Ishikawa (cell line): Measurements from ENCODE around the gene OTP.

Experiments used
- CEBPB ChIP-seq: IDR thresholded peaks from 2 replicates; pipeline ENCODE4 v1.6.1; 2012
- CREB1 ChIP-seq: IDR thresholded peaks from 2 replicates; pipeline ENCODE4 v1.6.1; 2012; ENCODE audit warnings: low read depth
- EGR1 ChIP-seq: IDR thresholded peaks from 2 replicates; pipeline ENCODE4 v1.6.1; 2012
- EP300 ChIP-seq: IDR thresholded peaks from 2 replicates; pipeline ENCODE4 v1.6.1; 2012; ENCODE audit warnings: borderline replicate concordance
- FOXM1 ChIP-seq: IDR thresholded peaks from 2 replicates; pipeline ENCODE4 v1.6.1; 2012; ENCODE audit warnings: low read depth, borderline replicate concordance
- NFIC ChIP-seq: IDR thresholded peaks from 2 replicates; pipeline ENCODE4 v1.6.1; 2012
- RAD21 ChIP-seq: IDR thresholded peaks from 2 replicates; pipeline ENCODE4 v1.6.1; 2012; ENCODE audit warnings: low read depth
- REST ChIP-seq: IDR thresholded peaks from 2 replicates; pipeline ENCODE4 v1.6.1; 2012; ENCODE audit warnings: low read depth, mild to moderate bottlenecking
- TAF1 ChIP-seq: IDR thresholded peaks from 2 replicates; pipeline ENCODE4 v1.6.1; 2012; ENCODE audit warnings: low read depth, mild to moderate bottlenecking
- TCF12 ChIP-seq: IDR thresholded peaks from 2 replicates; pipeline ENCODE4 v1.6.1; 2012; ENCODE audit warnings: low read depth
- TEAD4 ChIP-seq: IDR thresholded peaks from 2 replicates; pipeline ENCODE4 v1.6.1; 2012
- USF1 ChIP-seq: IDR thresholded peaks from 2 replicates; pipeline ENCODE4 v1.6.1; 2012
- YY1 ChIP-seq: IDR thresholded peaks from 2 replicates; pipeline ENCODE4 v1.6.1; 2012; ENCODE audit warnings: low read depth
- ZBTB7A ChIP-seq: IDR thresholded peaks from 2 replicates; pipeline ENCODE4 v1.6.1; 2012; ENCODE audit warnings: low read depth

The OTP gene

GRCh38 chr5:77640589-77641396 lies 2.3 kb upstream of the OTP start:
- no peak for TF ChIP-seq YY1
- no peak for TF ChIP-seq CREB1
- no peak for TF ChIP-seq TEAD4

GRCh38 chr5:77638763-77639671 lies 504 bp upstream of the OTP start:
- no peak for TF ChIP-seq NFIC
- TF ChIP-seq USF1, result no peak
- TF ChIP-seq CEBPB, result no peak
- TF ChIP-seq FOXM1, result no peak
- no peak for TF ChIP-seq REST

GRCh38 chr5:77637170-77637997 lies 1.1 kb downstream of the OTP start:
- TF ChIP-seq USF1, result no peak
- no peak for TF ChIP-seq REST
- no peak for TF ChIP-seq TAF1
- TF ChIP-seq NFIC, result no peak
- no peak for TF ChIP-seq CREB1
- TF ChIP-seq CEBPB, result no peak

- TF ChIP-seq NFIC, result no peak
- no peak for TF ChIP-seq TEAD4
- no peak for TF ChIP-seq EGR1
- TF ChIP-seq TCF12, result no peak
- TF ChIP-seq FOXM1, result no peak
- no peak for TF ChIP-seq TAF1
- no peak for TF ChIP-seq USF1
- TF ChIP-seq ZBTB7A, result no peak
- TF ChIP-seq EP300, result no peak
- TF ChIP-seq CREB1, result no peak
- TF ChIP-seq RAD21, result no peak
- no peak for TF ChIP-seq YY1
Measured at GRCh38 chr5:77636641-77637169, 1.8 kb downstream of the OTP start.

- TF ChIP-seq CEBPB (no peak), EP300 (no peak)
Measured at GRCh38 chr5:77635917-77636640, 2.4 kb downstream of the OTP start.
